Activated naive CD4-positive, alpha-beta T cell treated with anti-CD3 and anti-CD28 coated beads for 36 hours (primary cell): ENCODE results near the gene TTLL3. TPM values are rescaled to one million over a fixed set of nuclear protein-coding genes. Genes with fewer than 3 reads are reported as not detected.

Source experiments
- CTCF ChIA-PET: fragments of 350-600 bp; sonication (Branson Sonifier 250); formaldehyde crosslinking; loops from one replicate; lab custom pipeline; 2021; ENCODE audit warnings: antibody characterized with exemption; lab: Charles Lee
- DNase-seq: peaks from one replicate; pipeline ENCODE4 v3.0.0-alpha.2; 2020
- H3K27ac Mint-ChIP-seq: one replicate; pipeline ENCODE4 v1.8.0; 2021; ENCODE audit warnings: mild to moderate bottlenecking, mixed read lengths
- H3K27me3 Mint-ChIP-seq: one replicate; pipeline ENCODE4 v1.8.0; 2021; ENCODE audit warnings: low read depth, mixed read lengths
- H3K36me3 Mint-ChIP-seq: one replicate; pipeline ENCODE4 v1.8.0; 2021; ENCODE audit warnings: low read depth, mixed read lengths
- H3K4me1 Mint-ChIP-seq: one replicate; pipeline ENCODE4 v1.8.0; 2021; ENCODE audit warnings: low read depth, mixed read lengths
- H3K4me3 Mint-ChIP-seq: one replicate; pipeline ENCODE4 v1.8.0; 2021; ENCODE audit warnings: mild to moderate bottlenecking, moderate library complexity, mixed read lengths
- H3K9me3 Mint-ChIP-seq: one replicate; pipeline ENCODE4 v1.8.0; 2021; ENCODE audit warnings: mixed read lengths
- intact Hi-C: fragments of 100-400 bp; cut with micrococcal nuclease; formaldehyde crosslinking; loops from one replicate; pipeline ENCODE4 v1.15.1; 2023
- total RNA-seq, 2 experiments: library from RNA; stranded (reverse); gene quantifications; one replicate each; pipeline ENCODE4 v1.2.3, GENCODE V29; 2021

The TTLL3 gene
- total RNA-seq, 2 experiments from 2014 or later: 46.3 to 47.1 TPM

DNA sequence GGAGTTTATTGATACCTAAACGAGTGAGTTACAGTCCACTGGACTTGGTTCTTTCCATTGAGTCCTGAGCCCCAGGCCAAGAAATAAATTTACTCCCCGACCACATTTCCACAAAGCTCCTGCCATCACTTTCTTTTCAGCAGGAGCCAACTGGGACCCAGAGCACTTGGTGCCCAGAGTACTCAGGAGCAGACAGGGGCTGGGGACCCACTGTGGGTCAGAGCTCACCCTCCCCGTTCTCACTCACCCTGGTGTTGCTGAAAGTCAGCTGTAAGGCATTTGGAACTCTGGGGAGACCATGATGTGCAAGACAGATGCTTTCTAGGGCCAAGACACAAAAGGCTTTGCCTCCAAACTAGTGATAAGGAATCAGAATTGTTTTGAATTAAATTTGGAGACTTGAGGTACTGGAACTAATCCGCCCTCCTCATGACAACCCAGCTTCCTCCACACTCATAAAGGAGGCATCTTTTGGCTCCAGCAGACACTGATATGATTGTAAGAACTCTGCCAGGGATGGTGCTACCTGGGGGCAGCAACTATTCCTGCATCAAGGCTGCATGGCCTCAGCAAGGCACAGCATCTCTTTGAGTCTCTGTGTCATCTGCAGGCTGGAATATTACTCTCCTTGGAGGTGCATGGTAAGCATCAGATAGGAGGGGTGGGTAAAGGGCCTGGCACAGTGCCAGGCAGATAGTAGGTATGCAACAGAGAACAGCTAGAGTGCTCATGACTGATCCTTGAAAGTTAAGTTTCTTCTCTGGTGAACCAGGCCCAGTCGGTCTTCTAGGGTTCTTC lies 33.0 kb upstream of the TTLL3 start:
- intact Hi-C loops: no loop called here
- peaks cover 52% of the 10 kb centered on the region for H3K4me1 Mint-ChIP-seq
- H3K4me3 Mint-ChIP-seq: peak overlapping the region; percentile 11
- H3K36me3 Mint-ChIP-seq: peaks cover 13% of the 10 kb centered on the region
- CTCF ChIA-PET: interaction anchor here (0.6 to 2.4 kb wide), 7 partner anchors 8 to 356 kb away, joined by 3 to 7 read pairs (median 4); partner anchors contain the start of genes CAMK1 and OGG1
- DNase-seq: peak; percentile 40
- no peaks in the 10 kb centered on the region for H3K27me3 Mint-ChIP-seq
- no peaks in the 10 kb centered on the region for H3K9me3 Mint-ChIP-seq
- peak overlapping the region; percentile 91 for H3K27ac Mint-ChIP-seq

DNA sequence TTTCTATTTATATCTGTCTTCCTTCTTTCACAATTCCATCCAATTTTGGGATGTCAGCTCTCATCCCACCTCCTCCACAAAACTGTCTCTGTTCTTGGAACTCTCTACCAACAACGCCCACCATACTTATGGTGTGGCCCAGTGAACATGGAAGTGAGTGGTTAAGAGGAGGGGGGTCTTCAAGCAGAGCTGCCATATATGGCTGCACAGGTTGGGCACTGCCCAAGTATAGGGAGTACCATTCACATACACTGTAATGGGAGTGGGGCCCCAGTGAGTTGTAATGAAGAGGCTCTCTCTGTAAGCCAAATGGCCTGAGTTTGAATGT lies 32.4 kb upstream of the TTLL3 start:
- CTCF ChIA-PET: interaction anchor here (1.0 to 2.4 kb wide), 5 partner anchors 8 to 28 kb away, joined by 3 to 7 read pairs (median 6); partner anchors contain the start of genes ARPC4, CAMK1, OGG1 and TADA3
- H3K9me3 Mint-ChIP-seq: no peaks in the 10 kb centered on the region
- H3K27ac Mint-ChIP-seq: peak overlapping the region; percentile 91
- H3K4me3 Mint-ChIP-seq: peak overlapping the region; percentile 11
- no peaks in the 10 kb centered on the region for H3K27me3 Mint-ChIP-seq
- H3K36me3 Mint-ChIP-seq: peaks cover 14% of the 10 kb centered on the region
- DNase-seq: peak; percentile 44
- intact Hi-C loops: loop anchor here (1.0 to 2.0 kb wide), 8 partner anchors 8 to 423 kb away; partner anchors contain the start of genes BRPF1, CAMK1, JAGN1 and TADA3
- H3K4me1 Mint-ChIP-seq: peaks cover 52% of the 10 kb centered on the region

- CTCF ChIA-PET: interaction anchor here (0.6 to 2.4 kb wide), 9 partner anchors 8 to 562 kb away, joined by 3 to 7 read pairs (median 4); partner anchors contain the start of genes ARPC4, CAMK1, OGG1 and TADA3
- DNase-seq: peak; percentile 86
- H3K4me3 Mint-ChIP-seq: peak overlapping the region; percentile 27
- H3K27me3 Mint-ChIP-seq: no peaks in the 10 kb centered on the region
- no peaks in the 10 kb centered on the region for H3K9me3 Mint-ChIP-seq
- peak overlapping the region; percentile 91 for H3K27ac Mint-ChIP-seq
- peaks cover 17% of the 10 kb centered on the region for H3K36me3 Mint-ChIP-seq
- intact Hi-C loops: loop anchor here (1.0 to 2.0 kb wide), 8 partner anchors 9 to 424 kb away; partner anchors contain the start of genes BRPF1, CAMK1, JAGN1 and TADA3
- peaks cover 56% of the 10 kb centered on the region for H3K4me1 Mint-ChIP-seq
Observed at GRCh38 chr3:9778143-9779074, 31.7 kb upstream of the TTLL3 start.

- H3K27ac Mint-ChIP-seq: peak overlapping the region; percentile 91
- no peaks in the 10 kb centered on the region for H3K27me3 Mint-ChIP-seq
- H3K4me1 Mint-ChIP-seq: peaks cover 56% of the 10 kb centered on the region
- no peaks in the 10 kb centered on the region for H3K9me3 Mint-ChIP-seq
- intact Hi-C loops: loop anchor here (2.0 kb wide), 1 partner anchor 414 kb away; no protein-coding TSS in a partner anchor
- H3K36me3 Mint-ChIP-seq: peaks cover 23% of the 10 kb centered on the region
- H3K4me3 Mint-ChIP-seq: no peak overlapping the region
- CTCF ChIA-PET: interaction anchor here (0.9 to 1.8 kb wide), 2 partner anchors 9 to 276 kb away, joined by 4 to 6 read pairs; no protein-coding TSS in a partner anchor
- no peak for DNase-seq
Observed at GRCh38 chr3:9779075-9779593, 30.9 kb upstream of the TTLL3 start.

- intact Hi-C loops: loop anchor here (2.0 kb wide), 1 partner anchor 413 kb away; no protein-coding TSS in a partner anchor
- CTCF ChIA-PET: interaction anchor here (0.7 to 1.5 kb wide), 3 partner anchors 11 to 275 kb away, joined by 3 to 7 read pairs (median 4); no protein-coding TSS in a partner anchor
- H3K9me3 Mint-ChIP-seq: no peaks in the 10 kb centered on the region
- peak; percentile 47 for DNase-seq
- peaks cover 56% of the 10 kb centered on the region for H3K4me1 Mint-ChIP-seq
- H3K4me3 Mint-ChIP-seq: no peak overlapping the region
- H3K27me3 Mint-ChIP-seq: no peaks in the 10 kb centered on the region
- peaks cover 26% of the 10 kb centered on the region for H3K36me3 Mint-ChIP-seq
- H3K27ac Mint-ChIP-seq: peak overlapping the region; percentile 91
Observed at GRCh38 chr3:9779721-9780457, 30.2 kb upstream of the TTLL3 start.

DNA sequence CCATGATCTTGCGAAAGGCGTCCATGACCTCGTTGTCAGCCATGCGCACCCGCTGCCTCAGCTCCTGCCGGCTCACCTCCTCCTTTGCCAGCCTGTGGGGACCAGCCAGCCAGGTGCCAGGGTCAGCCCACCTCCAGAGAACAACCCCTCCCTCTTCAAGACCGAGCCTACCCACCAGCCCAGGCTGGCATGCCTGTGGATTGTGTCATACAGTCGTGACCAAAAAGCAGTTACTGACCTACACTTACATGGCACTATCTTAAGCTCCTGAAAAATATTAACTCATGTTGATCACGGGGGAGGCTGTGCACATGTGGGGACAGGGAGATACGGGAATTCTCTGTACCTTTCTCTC lies 29.6 kb upstream of the TTLL3 start:
- Mint-ChIP-seq H3K9me3 (no peaks in the 10 kb centered on the region), H3K4me1 (peaks cover 56% of the 10 kb centered on the region), H3K36me3 (peaks cover 30% of the 10 kb centered on the region), H3K27ac (peak overlapping the region; percentile 91), H3K27me3 (no peaks in the 10 kb centered on the region), H3K4me3 (no peak overlapping the region)
- intact Hi-C loops: no loop called here
- CTCF ChIA-PET: interaction anchor here (1.0 to 1.5 kb wide), 3 partner anchors 11 to 152 kb away, joined by 3 to 7 read pairs (median 4); partner anchors contain the start of gene ARPC4
- no peak for DNase-seq

DNA sequence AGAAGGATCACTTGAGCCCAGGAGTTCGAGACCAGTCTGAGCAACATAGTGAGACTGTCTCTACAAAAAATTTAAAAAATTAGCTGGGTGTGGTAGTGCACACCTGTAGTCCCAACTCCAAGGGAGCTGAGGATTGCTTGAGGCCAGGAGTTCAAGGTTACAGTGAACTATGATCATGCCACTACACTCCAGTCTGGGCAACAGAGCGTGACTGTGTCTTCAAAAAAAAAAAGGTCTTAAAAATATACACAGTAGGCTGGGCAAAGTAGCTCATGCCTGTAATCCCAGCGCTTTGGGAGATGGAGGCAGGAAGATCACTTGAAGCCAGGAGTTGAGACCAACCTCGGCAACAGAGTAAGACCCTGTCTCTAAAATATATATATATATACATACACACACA lies 29.2 kb upstream of the TTLL3 start:
- Mint-ChIP-seq H3K36me3 (peaks cover 33% of the 10 kb centered on the region), H3K4me3 (no peak overlapping the region)

GRCh38 chr3:9781551-9781950 lies 28.5 kb upstream of the TTLL3 start:
- CTCF ChIA-PET: interaction anchor here (0.6 to 1.2 kb wide), 4 partner anchors 10 to 57 kb away, joined by 3 to 5 read pairs (median 3); partner anchors contain the start of gene ARPC4
- intact Hi-C loops: no loop called here
- Mint-ChIP-seq H3K27me3 (no peaks in the 10 kb centered on the region), H3K9me3 (no peaks in the 10 kb centered on the region), H3K4me3 (no peak overlapping the region), H3K4me1 (peaks cover 57% of the 10 kb centered on the region), H3K36me3 (peaks cover 38% of the 10 kb centered on the region), H3K27ac (no peak overlapping the region)
- DNase-seq: no peak

More for the DNA sequence above, 29.2 kb upstream of the TTLL3 start:
- Mint-ChIP-seq H3K27ac (peak overlapping the region; percentile 91), H3K4me1 (peaks cover 56% of the 10 kb centered on the region), H3K9me3 (no peaks in the 10 kb centered on the region), H3K27me3 (no peaks in the 10 kb centered on the region)
- intact Hi-C loops: no loop called here
- CTCF ChIA-PET: interaction anchor here (1.0 to 1.5 kb wide), 3 partner anchors 10 to 152 kb away, joined by 3 to 7 read pairs (median 4); partner anchors contain the start of gene ARPC4
- DNase-seq: no peak

DNA sequence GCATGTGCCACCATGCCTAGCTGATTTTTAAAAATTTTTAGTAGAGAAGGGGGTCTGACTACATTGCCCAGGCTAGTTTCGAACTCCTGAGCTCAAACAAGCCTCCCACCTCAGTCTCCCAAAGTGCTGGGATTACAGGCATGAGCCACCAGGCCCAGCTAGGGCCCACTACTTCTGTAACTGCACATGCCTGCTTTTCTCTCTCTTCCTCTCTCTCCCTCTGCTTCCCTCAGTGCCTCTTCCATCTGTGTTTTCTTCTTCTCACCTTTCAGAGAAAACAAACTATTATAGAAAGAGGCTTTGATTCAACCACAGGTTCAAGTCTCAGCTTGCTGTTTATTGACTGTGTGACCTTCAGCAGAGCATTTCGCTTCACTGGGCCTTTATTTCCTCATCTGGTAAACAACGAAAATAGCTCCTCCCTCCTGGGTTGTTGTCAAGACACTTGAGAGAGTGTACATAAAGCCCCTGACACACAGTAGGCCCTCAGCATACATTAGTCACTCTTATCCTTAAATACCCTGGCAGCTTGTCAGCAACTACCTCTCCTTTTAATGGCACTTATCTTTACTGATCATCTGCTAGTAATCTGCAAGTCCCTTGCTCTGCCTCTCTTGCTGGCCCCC lies 28.0 kb upstream of the TTLL3 start:
- CTCF ChIA-PET: interaction anchor here (0.7 to 1.2 kb wide), 3 partner anchors 9 to 36 kb away, joined by 3 read pairs; no protein-coding TSS in a partner anchor
- no peak overlapping the region for H3K27ac Mint-ChIP-seq
- no peaks in the 10 kb centered on the region for H3K27me3 Mint-ChIP-seq
- no peak overlapping the region for H3K4me3 Mint-ChIP-seq
- intact Hi-C loops: loop anchor here (2.0 kb wide), 1 partner anchor 149 kb away; no protein-coding TSS in a partner anchor
- no peaks in the 10 kb centered on the region for H3K9me3 Mint-ChIP-seq
- H3K4me1 Mint-ChIP-seq: peaks cover 56% of the 10 kb centered on the region
- H3K36me3 Mint-ChIP-seq: peaks cover 42% of the 10 kb centered on the region
- no peak for DNase-seq

GRCh38 chr3:9782770-9783169 lies 27.3 kb upstream of the TTLL3 start:
- DNase-seq: no peak
- CTCF ChIA-PET: interaction anchor here (0.7 to 1.1 kb wide), 2 partner anchors 14 to 302 kb away, joined by 3 read pairs; no protein-coding TSS in a partner anchor
- H3K4me3 Mint-ChIP-seq: no peak overlapping the region
- intact Hi-C loops: loop anchor here (2.0 kb wide), 1 partner anchor 148 kb away; no protein-coding TSS in a partner anchor
- peaks cover 56% of the 10 kb centered on the region for H3K4me1 Mint-ChIP-seq
- H3K9me3 Mint-ChIP-seq: no peaks in the 10 kb centered on the region
- H3K27ac Mint-ChIP-seq: no peak overlapping the region
- H3K27me3 Mint-ChIP-seq: no peaks in the 10 kb centered on the region
- peaks cover 46% of the 10 kb centered on the region for H3K36me3 Mint-ChIP-seq
